GM12874 (cell line): Measurements from ENCODE around the gene MRRF.

Experiments used
- CTCF ChIP-seq: IDR thresholded peaks from 2 replicates; pipeline ENCODE4 v1.5.1; 2011; ENCODE audit warnings: low read depth, mild to moderate bottlenecking, control low read depth, low read length, moderate library complexity; ENCODE audit not compliant: insufficient read depth

MRRF gene

GRCh38 chr9:122251351-122251750 lies 13.3 kb upstream of the MRRF start:
- no peak for TF ChIP-seq CTCF

GRCh38 chr9:122252796-122253195 lies 11.9 kb upstream of the MRRF start:
- TF ChIP-seq CTCF = no peak

GRCh38 chr9:122254761-122255160 lies 9.9 kb upstream of the MRRF start:
- no peak for TF ChIP-seq CTCF

GRCh38 chr9:122256206-122256605 lies 8.5 kb upstream of the MRRF start:
- no peak for TF ChIP-seq CTCF

- TF ChIP-seq CTCF = no peak
Measured at GRCh38 chr9:122258886-122259415, 5.7 kb upstream of the MRRF start.

GRCh38 chr9:122261469-122261881 lies 3.2 kb upstream of the MRRF start:
- no peak for TF ChIP-seq CTCF

GRCh38 chr9:122262073-122262472 lies 2.6 kb upstream of the MRRF start:
- no peak for TF ChIP-seq CTCF
